Measurements from ENCODE around the gene UTS2. TPM values are rescaled to one million over a fixed set of nuclear protein-coding genes. Genes with fewer than 3 reads are reported as not detected.

UTS2 gene, protein sequence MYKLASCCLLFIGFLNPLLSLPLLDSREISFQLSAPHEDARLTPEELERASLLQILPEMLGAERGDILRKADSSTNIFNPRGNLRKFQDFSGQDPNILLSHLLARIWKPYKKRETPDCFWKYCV
- polyA plus RNA-seq (2013, experiment 1 of 2), result not detected
- not detected for polyA plus RNA-seq (2013, experiment 2 of 2)

DNA sequence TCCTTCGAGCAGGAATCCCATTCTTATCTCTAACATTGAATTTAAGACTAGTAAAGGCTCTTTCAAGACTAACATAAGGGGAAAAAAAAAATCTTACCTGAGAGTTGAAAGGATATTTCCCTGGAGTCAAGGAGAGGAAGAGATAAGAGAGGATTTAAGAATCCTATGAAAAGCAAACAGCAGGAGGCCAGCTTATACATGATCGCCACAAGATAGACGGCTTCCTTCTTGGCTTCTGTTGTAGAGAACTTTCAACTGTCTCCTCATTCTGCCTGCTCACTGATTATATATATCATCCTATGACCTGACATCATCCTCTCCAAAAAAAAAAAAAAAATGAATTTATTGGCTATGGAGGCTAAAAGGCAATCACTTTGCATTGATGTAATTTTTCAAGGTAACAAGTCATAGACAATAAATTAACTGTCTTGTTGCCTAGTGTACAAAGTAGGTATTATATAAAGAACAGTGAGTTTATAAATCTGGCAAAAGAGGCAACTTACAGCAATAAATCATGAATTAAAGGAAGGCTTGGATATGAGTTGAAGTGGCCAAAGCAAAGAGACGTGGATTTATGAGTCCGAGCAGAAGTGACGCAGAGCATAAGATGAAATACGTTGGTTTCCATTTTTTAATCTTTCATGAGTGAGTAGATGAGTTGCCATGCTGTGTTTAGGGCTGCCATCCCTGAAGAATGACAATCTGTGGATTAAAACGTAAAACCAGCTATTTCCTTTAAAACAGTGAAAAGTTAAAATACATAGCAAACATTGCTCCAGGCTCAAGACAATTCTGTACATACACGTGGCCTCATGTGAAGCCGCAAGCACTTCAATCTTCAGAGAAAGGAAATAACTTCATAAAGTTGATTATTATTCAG is at the start of gene UTS2:
TSS of gene UTS2 (minus strand) at position 262 of the 880 bp plus-strand sequence. CDS start at position 200, 62 bp downstream.
- Histone ChIP-seq H3K4me1 (ENCODE audit: insufficient read depth, low read length) (peaks cover 12% of the 10 kb centered on the region), H3K9ac (ENCODE audit: low read depth, low read length) (no peak within 1 kb of the TSS), H3K36me3 (ENCODE audit: insufficient read depth, low read length) (no peaks in the 10 kb centered on the region), H3K9me3 (ENCODE audit: insufficient read depth, low read depth, low read length) (no peaks in the 10 kb centered on the region), H3K4me3 (ENCODE audit: low read length) (no peak within 1 kb of the TSS), H3K27ac (ENCODE audit: low read depth, low read length) (no peak within 1 kb of the TSS), H3K27me3 (ENCODE audit: insufficient read depth, low read length) (no peaks in the 10 kb centered on the region)
- 75% methylated on average over 10 of the region's 10 CpGs for WGBS

DNA sequence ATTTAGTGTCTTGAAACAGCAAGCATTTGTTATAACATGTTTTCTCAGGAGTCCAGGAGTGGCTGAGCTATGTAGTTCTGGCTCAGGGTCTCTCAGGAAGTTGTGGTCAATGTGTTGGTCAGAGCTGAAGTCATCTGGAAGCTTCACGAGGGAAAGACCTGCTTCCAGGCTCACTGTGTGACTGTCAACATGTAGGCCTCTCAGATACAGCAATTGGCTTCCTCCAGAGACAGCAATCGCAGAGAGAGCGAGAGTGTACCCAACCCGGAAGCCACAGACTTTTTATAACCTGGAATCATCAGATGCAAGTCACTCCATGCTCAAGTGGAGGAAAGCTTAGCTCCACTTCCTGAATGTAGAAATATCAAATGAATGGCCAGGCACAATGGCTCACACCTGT is 46.9 kb upstream of the UTS2 start:
- Histone ChIP-seq H3K9me3 (ENCODE audit: insufficient read depth, low read depth, low read length) (peaks cover 7% of the 10 kb centered on the region; the same call in 1 of the 2 replicates), H3K4me1 (ENCODE audit: insufficient read depth, low read length) (no peaks in the 10 kb centered on the region), H3K9ac (ENCODE audit: low read depth, low read length) (no peak overlapping the region), H3K27me3 (ENCODE audit: insufficient read depth, low read length) (no peaks in the 10 kb centered on the region), H3K27ac (ENCODE audit: low read depth, low read length) (no peak overlapping the region), H3K4me3 (ENCODE audit: low read length) (no peak overlapping the region), H3K36me3 (ENCODE audit: insufficient read depth, low read length) (no peaks in the 10 kb centered on the region)
- WGBS, result 91% methylated on average over 4 of the region's 4 CpGs

- no peak overlapping the region for H3K9ac ChIP-seq (ENCODE audit: low read depth, low read length)
- no peaks in the 10 kb centered on the region for H3K36me3 ChIP-seq (ENCODE audit: insufficient read depth, low read length)
- 73% methylated on average over 5 of the region's 5 CpGs for WGBS
- no peaks in the 10 kb centered on the region for H3K4me1 ChIP-seq (ENCODE audit: insufficient read depth, low read length)
- H3K27me3 ChIP-seq (ENCODE audit: insufficient read depth, low read length), result no peaks in the 10 kb centered on the region
- no peak overlapping the region for H3K27ac ChIP-seq (ENCODE audit: low read depth, low read length)
- peaks cover 7% of the 10 kb centered on the region; the same call in 1 of the 2 replicates for H3K9me3 ChIP-seq (ENCODE audit: insufficient read depth, low read depth, low read length)
- H3K4me3 ChIP-seq (ENCODE audit: low read length), result no peak overlapping the region
Observed at GRCh38 chr1:7898962-7899361, 46.1 kb upstream of the UTS2 start.

- Histone ChIP-seq H3K27ac (ENCODE audit: low read depth, low read length) (no peak overlapping the region), H3K9ac (ENCODE audit: low read depth, low read length) (no peak overlapping the region), H3K4me1 (ENCODE audit: insufficient read depth, low read length) (no peaks in the 10 kb centered on the region), H3K36me3 (ENCODE audit: insufficient read depth, low read length) (no peaks in the 10 kb centered on the region), H3K27me3 (ENCODE audit: insufficient read depth, low read length) (no peaks in the 10 kb centered on the region), H3K9me3 (ENCODE audit: insufficient read depth, low read depth, low read length) (peaks cover 7% of the 10 kb centered on the region; the same call in 1 of the 2 replicates), H3K4me3 (ENCODE audit: low read length) (no peak overlapping the region)
- no CpG with 5 or more reads among the region's 1 CpG for WGBS
Observed at GRCh38 chr1:7896994-7897393, 44.1 kb upstream of the UTS2 start.

DNA sequence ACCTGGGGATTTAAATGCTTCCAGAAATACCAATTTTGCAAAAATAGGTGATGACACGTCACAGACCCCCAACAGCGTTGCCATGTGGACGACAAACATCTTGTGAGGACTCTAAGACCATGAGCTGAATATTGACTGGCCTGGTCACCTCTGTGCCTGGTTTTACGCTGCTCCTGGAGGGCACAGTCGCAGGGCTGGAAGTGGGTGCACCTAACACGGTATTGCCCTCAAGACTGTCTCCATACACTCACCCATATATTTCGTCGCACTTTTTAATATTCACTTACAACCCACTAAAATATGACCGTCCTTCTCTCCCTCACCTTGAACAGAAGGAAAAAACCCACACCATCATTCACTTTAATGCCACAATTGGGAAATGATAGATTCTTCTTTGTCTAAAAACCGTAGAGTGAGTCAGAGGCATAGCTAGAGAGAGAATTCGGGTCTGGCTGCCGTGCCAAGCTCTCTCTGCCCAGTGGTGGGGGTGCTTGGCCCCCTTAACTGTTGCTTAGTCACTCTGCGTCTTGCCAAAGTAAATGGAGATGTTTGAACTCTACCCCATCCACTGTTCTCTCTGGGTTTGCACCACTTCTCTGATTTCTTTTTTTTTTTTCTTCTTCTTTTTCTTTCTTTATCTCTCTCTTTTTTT is 40.8 kb upstream of the UTS2 start:
- Histone ChIP-seq H3K27ac (ENCODE audit: low read depth, low read length) (no peak overlapping the region), H3K9me3 (ENCODE audit: insufficient read depth, low read depth, low read length) (peaks cover 7% of the 10 kb centered on the region; the same call in 1 of the 2 replicates), H3K9ac (ENCODE audit: low read depth, low read length) (no peak overlapping the region), H3K4me1 (ENCODE audit: insufficient read depth, low read length) (no peaks in the 10 kb centered on the region), H3K27me3 (ENCODE audit: insufficient read depth, low read length) (no peaks in the 10 kb centered on the region), H3K4me3 (ENCODE audit: low read length) (no peak overlapping the region), H3K36me3 (ENCODE audit: insufficient read depth, low read length) (no peaks in the 10 kb centered on the region)
- 95% methylated on average over 13 of the region's 13 CpGs for WGBS

DNA sequence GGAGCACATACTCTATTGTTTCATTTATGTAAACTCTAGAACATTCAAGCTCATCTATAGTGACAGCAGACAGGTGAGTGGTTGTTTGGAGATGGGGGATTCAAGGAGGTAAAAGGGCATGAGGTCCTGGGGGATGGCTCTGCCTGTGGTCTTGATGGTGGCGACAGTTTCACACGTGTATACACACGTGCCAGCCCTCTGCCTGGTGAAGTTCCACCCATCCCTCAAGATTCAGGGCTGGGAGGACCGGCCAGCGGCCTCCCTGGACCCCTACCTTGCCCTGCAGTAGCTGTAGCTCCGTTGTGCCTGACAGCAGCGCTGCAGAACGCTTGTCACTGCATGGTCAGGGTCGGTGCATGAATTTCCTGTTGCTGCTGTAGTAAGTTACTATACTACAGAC is 38.9 kb upstream of the UTS2 start:
- peaks cover 7% of the 10 kb centered on the region; the same call in 1 of the 2 replicates for H3K9me3 ChIP-seq (ENCODE audit: insufficient read depth, low read depth, low read length)
- no peak overlapping the region for H3K9ac ChIP-seq (ENCODE audit: low read depth, low read length)
- no peak overlapping the region for H3K27ac ChIP-seq (ENCODE audit: low read depth, low read length)
- no peak overlapping the region for H3K4me3 ChIP-seq (ENCODE audit: low read length)
- H3K4me1 ChIP-seq (ENCODE audit: insufficient read depth, low read length), result no peaks in the 10 kb centered on the region
- 83% methylated on average over 9 of the region's 9 CpGs for WGBS
- no peaks in the 10 kb centered on the region for H3K36me3 ChIP-seq (ENCODE audit: insufficient read depth, low read length)
- H3K27me3 ChIP-seq (ENCODE audit: insufficient read depth, low read length), result no peaks in the 10 kb centered on the region

- Histone ChIP-seq H3K9ac (ENCODE audit: low read depth, low read length) (no peak overlapping the region), H3K4me1 (ENCODE audit: insufficient read depth, low read length) (no peaks in the 10 kb centered on the region), H3K9me3 (ENCODE audit: insufficient read depth, low read depth, low read length) (peaks cover 3% of the 10 kb centered on the region; the same call in 1 of the 2 replicates), H3K4me3 (ENCODE audit: low read length) (no peak overlapping the region), H3K27ac (ENCODE audit: low read depth, low read length) (no peak overlapping the region), H3K36me3 (ENCODE audit: insufficient read depth, low read length) (no peaks in the 10 kb centered on the region), H3K27me3 (ENCODE audit: insufficient read depth, low read length) (no peaks in the 10 kb centered on the region)
- 97% methylated on average over 2 of the region's 2 CpGs for WGBS
Observed at GRCh38 chr1:7890853-7891252, 38.0 kb upstream of the UTS2 start.

DNA sequence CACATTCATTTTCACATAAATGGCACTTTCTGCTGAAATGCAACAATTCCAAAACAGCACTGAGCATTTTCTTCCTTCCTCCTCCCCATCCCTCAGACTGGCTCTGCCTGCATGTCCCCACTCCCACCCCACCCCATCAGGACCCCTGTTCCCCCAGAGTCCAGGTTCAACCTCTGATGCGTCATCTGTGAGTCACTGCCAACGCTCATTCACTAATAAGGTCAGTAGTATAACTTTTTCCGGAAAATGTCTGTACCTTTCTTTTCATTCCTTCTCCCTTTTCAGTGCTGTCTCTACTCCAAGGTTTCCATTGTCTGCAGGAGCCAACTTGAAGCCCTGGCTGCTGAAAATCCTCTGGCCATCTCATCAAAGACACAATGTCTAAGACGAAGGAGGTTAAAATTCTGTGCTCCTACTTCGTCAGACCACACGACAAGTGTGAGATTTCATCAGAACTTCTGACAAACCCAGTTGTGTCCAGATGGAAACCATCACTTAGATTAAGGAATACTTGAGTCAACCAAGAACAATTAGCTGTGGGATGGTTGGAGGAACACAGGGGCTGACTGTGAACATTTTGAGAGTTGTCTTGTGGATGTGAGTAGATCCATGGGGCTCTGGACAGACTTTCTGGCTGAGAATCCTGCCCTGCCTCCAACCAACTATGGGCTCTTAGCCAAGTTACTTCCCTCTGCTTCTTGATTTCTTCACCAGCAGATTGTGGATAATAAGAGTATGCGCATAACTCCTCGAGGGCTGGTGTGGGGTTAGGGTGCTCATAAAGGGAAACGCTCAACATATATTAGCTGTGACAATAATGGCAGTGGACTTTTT is 35.6 kb upstream of the UTS2 start:
- Histone ChIP-seq H3K27ac (ENCODE audit: low read depth, low read length) (no peak overlapping the region), H3K36me3 (ENCODE audit: insufficient read depth, low read length) (no peaks in the 10 kb centered on the region)

GRCh38 chr1:7886405-7886745 is 33.5 kb upstream of the UTS2 start:
- WGBS, result 93% methylated on average over 7 of the region's 7 CpGs
- H3K9ac ChIP-seq (ENCODE audit: low read depth, low read length), result no peak overlapping the region
- no peak overlapping the region for H3K27ac ChIP-seq (ENCODE audit: low read depth, low read length)
- H3K9me3 ChIP-seq (ENCODE audit: insufficient read depth, low read depth, low read length), result no peaks in the 10 kb centered on the region
- H3K4me3 ChIP-seq (ENCODE audit: low read length), result no peak overlapping the region
- H3K27me3 ChIP-seq (ENCODE audit: insufficient read depth, low read length), result no peaks in the 10 kb centered on the region
- H3K4me1 ChIP-seq (ENCODE audit: insufficient read depth, low read length), result no peaks in the 10 kb centered on the region
- no peaks in the 10 kb centered on the region for H3K36me3 ChIP-seq (ENCODE audit: insufficient read depth, low read length)

More for the DNA sequence above, 35.6 kb upstream of the UTS2 start:
- 94% methylated on average over 9 of the region's 9 CpGs for WGBS
- Histone ChIP-seq H3K9me3 (ENCODE audit: insufficient read depth, low read depth, low read length) (no peaks in the 10 kb centered on the region), H3K27me3 (ENCODE audit: insufficient read depth, low read length) (no peaks in the 10 kb centered on the region), H3K9ac (ENCODE audit: low read depth, low read length) (no peak overlapping the region), H3K4me3 (ENCODE audit: low read length) (no peak overlapping the region), H3K4me1 (ENCODE audit: insufficient read depth, low read length) (no peaks in the 10 kb centered on the region)

DNA sequence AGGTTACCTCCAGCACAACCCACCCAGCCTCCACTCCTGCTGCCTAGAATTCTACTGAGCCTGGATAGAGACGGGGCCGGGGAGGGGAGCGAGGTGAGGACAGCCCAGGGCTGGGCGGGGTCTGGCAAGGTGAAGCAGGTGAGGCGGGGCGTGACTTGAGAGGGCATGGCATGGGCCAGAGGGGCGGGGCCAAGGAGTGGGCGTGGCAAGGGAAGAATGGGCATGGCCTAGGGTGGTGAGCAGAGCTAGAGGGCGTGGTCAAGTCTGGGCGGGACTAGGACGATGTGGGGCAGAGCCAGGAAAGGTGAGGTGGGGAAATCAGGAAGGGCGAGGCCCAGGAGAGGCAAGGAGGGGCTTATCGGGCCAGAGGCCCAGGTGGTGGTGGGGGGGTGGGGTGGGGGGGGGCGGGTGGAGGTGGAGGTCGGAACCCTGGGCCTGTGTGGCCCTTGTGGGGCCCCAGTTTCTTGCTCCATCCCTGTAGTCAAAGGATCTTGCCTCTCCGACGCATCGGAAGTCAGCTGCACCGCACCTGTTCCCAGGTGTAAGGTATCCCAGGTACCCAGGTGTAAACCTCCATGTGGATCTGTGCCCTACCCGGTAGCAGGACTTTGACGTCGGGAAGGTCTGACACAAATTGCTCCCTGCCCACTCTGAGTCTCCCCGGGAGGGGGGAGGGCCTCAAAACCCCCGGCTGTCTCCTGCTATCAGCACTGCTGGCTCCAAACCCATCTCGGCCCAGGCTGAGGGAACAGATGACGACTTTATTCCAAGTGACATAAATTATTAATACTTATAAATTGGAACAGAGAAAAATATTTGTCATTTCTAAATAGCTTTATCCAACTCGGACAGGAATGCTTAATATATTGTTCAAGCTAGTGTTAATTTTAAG is 32.9 kb upstream of the UTS2 start:
- Histone ChIP-seq H3K9ac (ENCODE audit: low read depth, low read length) (no peak overlapping the region), H3K9me3 (ENCODE audit: insufficient read depth, low read depth, low read length) (no peaks in the 10 kb centered on the region), H3K4me1 (ENCODE audit: insufficient read depth, low read length) (no peaks in the 10 kb centered on the region), H3K36me3 (ENCODE audit: insufficient read depth, low read length) (no peaks in the 10 kb centered on the region), H3K4me3 (ENCODE audit: low read length) (no peak overlapping the region), H3K27ac (ENCODE audit: low read depth, low read length) (no peak overlapping the region), H3K27me3 (ENCODE audit: insufficient read depth, low read length) (no peaks in the 10 kb centered on the region)
- WGBS, result 85% methylated on average over 22 of the region's 27 CpGs

Data from HUES64 (cell line).